Upper lobe of right lung (tissue), 1 donor: Measurements from ENCODE around the gene TEKTIP1. TPM values are rescaled to one million over a fixed set of nuclear protein-coding genes. Genes with fewer than 3 reads are reported as not detected.
"Not testable (repeated sequence)": the region's sequence is repeated elsewhere in the genome, so short reads cannot be mapped to it uniquely, and the experiment has no call there.

Source experiments
- ATAC-seq: fragments of 200-7000 bp; cut with Tn5 transposase; one replicate; pipeline ENCODE4 v1.9.1; 2020; ENCODE audit warnings: mild to moderate bottlenecking, moderate library complexity
- DNase-seq: peaks from one replicate; pipeline ENCODE4 v3.0.0-alpha.2; 2020
- H3K27ac ChIP-seq: fragments of 200-600 bp; one replicate; pipeline ENCODE4 v1.8.0; 2022
- H3K27me3 ChIP-seq: fragments of 200-600 bp; one replicate; pipeline ENCODE4 v1.8.0; 2022; ENCODE audit warnings: mild to moderate bottlenecking
- H3K36me3 ChIP-seq: fragments of 200-600 bp; one replicate; pipeline ENCODE4 v1.8.0; 2022
- H3K4me1 ChIP-seq: fragments of 200-600 bp; one replicate; pipeline ENCODE4 v1.8.0; 2022
- H3K4me3 ChIP-seq: fragments of 200-600 bp; one replicate; pipeline ENCODE4 v1.8.0; 2022; ENCODE audit warnings: mild to moderate bottlenecking
- H3K9me3 ChIP-seq: fragments of 200-600 bp; one replicate; pipeline ENCODE4 v1.8.0; 2022
- CTCF ChIP-seq: fragments of 200-600 bp; IDR thresholded peaks from one replicate; pipeline ENCODE4 v1.8.0; 2022; ENCODE audit warnings: antibody characterized with exemption
- intact Hi-C: fragments of 100-400 bp; cut with DNase I; formaldehyde crosslinking; loops from one replicate; pipeline ENCODE4 v1.11.0; 2022
- total RNA-seq: library from RNA; stranded (reverse); fragmentation: NEBNext Ultra II Directional; extraction: Animal tissue kit (Norgen Biotek cat#: 25700); gene quantifications from one replicate; pipeline ENCODE4 v1.2.1, GENCODE V29; 2021
- donor health status: DM: no; HTN: yes; CAD: no; lungs with severe emphysema.

The TEKTIP1 gene
- total RNA-seq, 1 donor from 2014 or later, result 3.2 TPM

GRCh38 chr19:3506384-3507340, 32.3 kb upstream of the TEKTIP1 start:
- H3K4me3 ChIP-seq, result peak overlapping the region; percentile 75
- DNase-seq (peak; percentile 78), ATAC-seq (peak; percentile 0)
- TF ChIP-seq CTCF, result no peak
- no peaks in the 10 kb centered on the region for H3K9me3 ChIP-seq
- intact Hi-C loops, result no loop called here
- H3K27ac ChIP-seq, result peak overlapping the region; percentile 85
- H3K4me1 ChIP-seq, result peaks cover 13% of the 10 kb centered on the region
- no peaks in the 10 kb centered on the region for H3K36me3 ChIP-seq
- H3K27me3 ChIP-seq, result no peaks in the 10 kb centered on the region

- H3K4me3 ChIP-seq, result peak overlapping the region; percentile 75
- no peak for DNase-seq
- ATAC-seq, result no peak
Observed at GRCh38 chr19:3507371-3508120, 31.4 kb upstream of the TEKTIP1 start.

GRCh38 chr19:3508121-3508661, 30.8 kb upstream of the TEKTIP1 start:
- intact Hi-C loops, H3K27ac ChIP-seq, H3K4me3 ChIP-seq, H3K9me3 ChIP-seq, H3K36me3 ChIP-seq, ATAC-seq, H3K27me3 ChIP-seq, DNase-seq: not testable (repeated sequence)
- H3K4me1 ChIP-seq, result peaks cover 13% of the 10 kb centered on the region

More at GRCh38 chr19:3507371-3508120, 31.4 kb upstream of the TEKTIP1 start:
- Histone ChIP-seq H3K36me3 (no peaks in the 10 kb centered on the region), H3K27me3 (no peaks in the 10 kb centered on the region), H3K9me3 (no peaks in the 10 kb centered on the region), H3K27ac (no peak overlapping the region), H3K4me1 (peaks cover 13% of the 10 kb centered on the region)
- TF ChIP-seq CTCF, result no peak
- intact Hi-C loops, result no loop called here

GRCh38 chr19:3508771-3509535, 30.0 kb upstream of the TEKTIP1 start:
- Histone ChIP-seq H3K27ac (no peak overlapping the region), H3K9me3 (no peaks in the 10 kb centered on the region), H3K4me1 (peaks cover 13% of the 10 kb centered on the region), H3K36me3 (no peaks in the 10 kb centered on the region), H3K4me3 (no peak overlapping the region), H3K27me3 (no peaks in the 10 kb centered on the region)
- intact Hi-C loops, result no loop called here
- TF ChIP-seq CTCF, result no peak
- ATAC-seq (no peak), DNase-seq (no peak)

- intact Hi-C loops, result no loop called here
- no peaks in the 10 kb centered on the region for H3K27me3 ChIP-seq
- DNase-seq, result no peak
Observed at GRCh38 chr19:3509566-3509989, 29.4 kb upstream of the TEKTIP1 start.

More at GRCh38 chr19:3509566-3509989, 29.4 kb upstream of the TEKTIP1 start:
- Histone ChIP-seq H3K9me3 (no peaks in the 10 kb centered on the region), H3K4me3 (no peak overlapping the region), H3K36me3 (no peaks in the 10 kb centered on the region), H3K27ac (no peak overlapping the region), H3K4me1 (peaks cover 13% of the 10 kb centered on the region)
- TF ChIP-seq CTCF, result no peak
- no peak for ATAC-seq
